PFSK-1 (cell line): ENCODE measurements around the gene PUM2.

Experiments
- FOXP2 ChIP-seq: optimal IDR thresholded peaks from 2 replicates; pipeline ENCODE3; 2011; ENCODE audit warnings: borderline replicate concordance, control low read depth, inconsistent platforms; ENCODE audit not compliant: insufficient read depth; ENCODE audit errors: extremely low read length, extremely low read depth
- POLR2AphosphoS5 ChIP-seq: IDR thresholded peaks from 2 replicates; pipeline ENCODE4 v1.6.1; 2012; ENCODE audit warnings: low read depth, mild to moderate bottlenecking, control low read depth, low read length, moderate library complexity
- SIN3A ChIP-seq: IDR thresholded peaks from 2 replicates; pipeline ENCODE4 v1.6.1; 2012; ENCODE audit warnings: mild to moderate bottlenecking, low read length, moderate library complexity, borderline replicate concordance; ENCODE audit not compliant: insufficient read depth
- TAF1 ChIP-seq: IDR thresholded peaks from 2 replicates; pipeline ENCODE4 v1.6.1; 2012; ENCODE audit warnings: low read length, control low read depth, borderline replicate concordance; ENCODE audit not compliant: insufficient read depth
- TF ChIP-seq, protein P1 (sequence below), 2 experiments: IDR thresholded peaks; 2 replicates each; pipeline versions ENCODE4 v1.6.1 to v1.8.0; 2011 to 2012; ENCODE audit warnings: low read depth in 2 of 2, low read length in 2 of 2, control low read depth in 1 of 2, inconsistent platforms in 1 of 2, mild to moderate bottlenecking in 1 of 2, moderate library complexity in 1 of 2; ENCODE audit not compliant: insufficient read depth in 1 of 2

Gene PUM2

DNA sequence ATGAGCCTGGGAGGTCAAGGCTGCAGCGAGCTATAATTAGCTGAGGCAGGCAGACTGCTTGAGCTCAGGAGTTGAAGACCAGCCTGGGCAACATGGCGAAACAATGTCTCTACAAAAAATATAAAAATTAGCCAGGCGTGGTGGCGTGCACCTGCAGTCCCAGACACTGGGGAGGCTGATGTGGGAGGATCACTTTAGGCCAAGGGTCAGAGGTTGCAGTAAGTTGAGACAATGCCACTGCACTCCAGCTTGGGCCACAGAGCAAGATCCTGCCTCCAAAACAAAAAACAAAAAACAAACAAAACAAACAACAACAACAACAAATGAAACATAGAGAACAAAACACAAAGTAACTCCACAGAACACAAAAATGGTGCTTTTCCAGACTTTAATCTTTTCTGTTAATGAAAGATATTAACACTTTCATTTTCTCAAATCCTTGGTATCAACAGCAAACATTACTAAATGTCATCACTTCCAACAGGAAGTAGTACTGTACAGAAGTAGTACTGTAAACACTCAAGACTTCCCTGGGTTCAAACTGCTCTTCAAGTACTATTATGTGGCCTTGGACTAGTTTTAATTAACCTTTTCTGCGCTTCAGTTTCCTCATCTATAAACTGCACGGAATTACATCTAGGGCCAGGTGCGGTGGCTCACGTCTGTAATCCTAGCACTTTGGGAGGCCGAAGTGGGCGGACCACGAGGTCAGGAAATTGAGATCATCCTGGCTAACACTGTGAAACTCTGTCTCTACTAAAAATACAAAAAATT is 27.9 kb downstream of the PUM2 start:
- no peak for TF ChIP-seq POLR2AphosphoS5
- TF ChIP-seq, protein P1, sequence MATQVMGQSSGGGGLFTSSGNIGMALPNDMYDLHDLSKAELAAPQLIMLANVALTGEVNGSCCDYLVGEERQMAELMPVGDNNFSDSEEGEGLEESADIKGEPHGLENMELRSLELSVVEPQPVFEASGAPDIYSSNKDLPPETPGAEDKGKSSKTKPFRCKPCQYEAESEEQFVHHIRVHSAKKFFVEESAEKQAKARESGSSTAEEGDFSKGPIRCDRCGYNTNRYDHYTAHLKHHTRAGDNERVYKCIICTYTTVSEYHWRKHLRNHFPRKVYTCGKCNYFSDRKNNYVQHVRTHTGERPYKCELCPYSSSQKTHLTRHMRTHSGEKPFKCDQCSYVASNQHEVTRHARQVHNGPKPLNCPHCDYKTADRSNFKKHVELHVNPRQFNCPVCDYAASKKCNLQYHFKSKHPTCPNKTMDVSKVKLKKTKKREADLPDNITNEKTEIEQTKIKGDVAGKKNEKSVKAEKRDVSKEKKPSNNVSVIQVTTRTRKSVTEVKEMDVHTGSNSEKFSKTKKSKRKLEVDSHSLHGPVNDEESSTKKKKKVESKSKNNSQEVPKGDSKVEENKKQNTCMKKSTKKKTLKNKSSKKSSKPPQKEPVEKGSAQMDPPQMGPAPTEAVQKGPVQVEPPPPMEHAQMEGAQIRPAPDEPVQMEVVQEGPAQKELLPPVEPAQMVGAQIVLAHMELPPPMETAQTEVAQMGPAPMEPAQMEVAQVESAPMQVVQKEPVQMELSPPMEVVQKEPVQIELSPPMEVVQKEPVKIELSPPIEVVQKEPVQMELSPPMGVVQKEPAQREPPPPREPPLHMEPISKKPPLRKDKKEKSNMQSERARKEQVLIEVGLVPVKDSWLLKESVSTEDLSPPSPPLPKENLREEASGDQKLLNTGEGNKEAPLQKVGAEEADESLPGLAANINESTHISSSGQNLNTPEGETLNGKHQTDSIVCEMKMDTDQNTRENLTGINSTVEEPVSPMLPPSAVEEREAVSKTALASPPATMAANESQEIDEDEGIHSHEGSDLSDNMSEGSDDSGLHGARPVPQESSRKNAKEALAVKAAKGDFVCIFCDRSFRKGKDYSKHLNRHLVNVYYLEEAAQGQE (IDR thresholded peaks at IDR 0.05; ENCODE audit: insufficient read depth in 1 of 2, low read depth in 2 of 2, low read length in 2 of 2), result no peak
- TF ChIP-seq SIN3A, result no peak
- TF ChIP-seq TAF1, result no peak
- no peak for TF ChIP-seq FOXP2

DNA sequence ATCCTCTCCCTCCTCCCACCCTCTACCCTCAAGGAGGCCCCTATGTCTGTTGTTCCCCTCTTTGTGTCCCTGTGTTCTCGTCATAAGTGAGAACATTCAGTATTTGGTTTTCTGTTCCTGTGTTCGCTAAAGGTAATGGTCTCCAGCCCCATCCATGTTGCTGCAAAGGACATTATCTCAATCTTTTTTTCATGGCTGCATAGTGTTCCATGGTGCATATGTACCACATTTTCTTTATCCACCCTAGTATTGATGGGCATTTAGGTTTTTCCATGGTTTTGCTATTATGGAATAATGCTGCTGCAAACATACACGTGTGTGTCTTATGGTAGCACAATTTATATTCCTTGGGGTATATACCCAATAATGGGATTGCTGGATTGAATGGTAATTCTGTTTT is 33.0 kb downstream of the PUM2 start:
- TF ChIP-seq TAF1 (no peak), FOXP2 (no peak), SIN3A (no peak), POLR2AphosphoS5 (no peak)
- TF ChIP-seq, protein P1 (IDR thresholded peaks at IDR 0.05; ENCODE audit: insufficient read depth in 1 of 2, low read depth in 2 of 2, low read length in 2 of 2), result no peak

DNA sequence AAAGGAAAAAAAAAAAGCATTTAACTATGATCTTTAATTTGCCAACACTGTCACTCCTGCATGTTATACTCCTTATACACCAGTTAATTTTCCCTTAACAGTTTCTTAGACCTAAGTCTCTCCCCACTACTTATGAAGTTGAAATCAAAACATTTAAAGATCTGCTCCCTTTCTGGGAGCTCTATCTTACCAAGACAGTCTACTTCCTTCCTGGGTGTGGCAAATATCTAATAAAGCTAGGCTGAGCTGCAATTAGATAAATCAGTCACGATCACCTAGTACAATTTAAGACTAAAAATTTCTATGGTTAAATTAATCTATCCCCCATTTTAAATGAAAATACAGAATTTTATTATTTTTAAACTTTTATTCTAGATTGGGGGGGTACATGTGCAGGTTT is 33.4 kb downstream of the PUM2 start:
- TF ChIP-seq POLR2AphosphoS5 (no peak), FOXP2 (no peak), TAF1 (no peak), SIN3A (no peak)
- TF ChIP-seq, protein P1 (IDR thresholded peaks at IDR 0.05; ENCODE audit: insufficient read depth in 1 of 2, low read depth in 2 of 2, low read length in 2 of 2), result no peak

DNA sequence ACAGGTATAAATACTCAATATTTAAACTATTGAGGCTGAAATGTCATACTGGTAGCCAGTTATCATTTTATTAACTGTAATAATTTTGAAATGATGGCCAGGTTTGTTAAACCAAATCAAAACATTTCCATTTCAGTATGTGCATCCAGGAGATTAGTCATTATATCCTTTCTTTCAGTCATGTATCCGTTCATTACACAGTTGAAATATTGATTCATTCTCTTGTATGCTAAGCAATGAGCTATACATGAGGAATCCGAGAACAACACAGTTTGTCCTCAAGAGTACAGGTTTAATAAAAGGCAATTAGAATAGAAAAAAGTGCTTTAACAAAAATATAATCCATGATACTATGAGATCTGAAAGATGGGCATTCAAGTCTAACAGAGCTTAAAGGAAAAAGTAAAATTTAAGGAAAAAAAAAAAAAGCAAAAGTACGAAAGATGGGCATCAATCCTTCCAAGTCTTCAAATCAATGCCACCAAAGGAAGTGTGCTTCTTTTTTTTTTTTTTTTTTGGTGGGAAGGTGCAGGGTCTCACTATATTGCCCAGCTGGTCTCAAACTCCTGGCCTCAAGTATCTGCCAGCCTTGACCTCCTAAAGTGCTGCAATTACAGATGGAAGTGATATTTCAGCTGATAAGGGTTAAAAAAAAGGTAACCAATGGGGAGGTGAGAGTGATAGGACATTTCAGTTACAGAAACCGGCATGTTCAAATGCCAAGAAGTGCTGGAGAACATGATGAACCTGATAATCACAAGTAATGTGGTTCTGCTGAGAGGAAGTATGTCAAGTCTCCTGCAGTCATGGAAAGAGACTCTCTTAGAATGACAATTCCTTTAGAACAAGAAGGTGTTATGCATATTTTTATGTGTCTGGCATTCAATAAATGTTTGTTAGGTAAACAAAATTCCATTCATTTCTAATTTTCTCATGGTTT is 35.8 kb downstream of the PUM2 start:
- no peak for TF ChIP-seq SIN3A
- TF ChIP-seq, protein P1 (IDR thresholded peaks at IDR 0.05; ENCODE audit: insufficient read depth in 1 of 2, low read depth in 2 of 2, low read length in 2 of 2), result no peak
